Esophagus muscularis mucosa (tissue), 4 donors: ENCODE measurements around the gene SLC35F3. TPM values are rescaled to one million over a fixed set of nuclear protein-coding genes. Genes with fewer than 3 reads are reported as not detected.
A peak's percentile ranks its signal among the peaks of the same experiment; 100 is the strongest.

Source experiments
- DNase-seq: peaks from one replicate; pipeline ENCODE4 v3.0.0-alpha.2; 2017; ENCODE audit errors: extremely low spot score
- H3K27ac ChIP-seq, 4 donors: fragments of 200-600 bp; sonication (generic); replicated peaks in 1 of 4; 1 replicate in 3 of 4; 2 replicates in 1 of 4; pipeline ENCODE4 v1.5.1; 2016 to 2019; ENCODE audit warnings: mild to moderate bottlenecking in 1 of 4
- H3K27me3 ChIP-seq, 4 donors: fragments of 200-600 bp; sonication (generic); one replicate each; pipeline versions ENCODE4 v1.5.1 to v1.6.0; 2016 to 2019
- H3K36me3 ChIP-seq, 4 donors: fragments of 200-600 bp; sonication (generic); one replicate each; pipeline ENCODE4 v1.5.1; 2016 to 2019
- H3K4me1 ChIP-seq, 4 donors: fragments of 200-600 bp; sonication (generic); one replicate each; pipeline ENCODE4 v1.5.1; 2016 to 2019
- H3K4me3 ChIP-seq, 4 donors: fragments of 200-600 bp; sonication (generic); 1 replicate in 2 of 4; 2 replicates in 2 of 4; pipeline ENCODE4 v1.5.1; 2016 to 2019; ENCODE audit warnings: mild to moderate bottlenecking in 4 of 4, moderate library complexity in 1 of 4
- H3K9me3 ChIP-seq, 4 donors: fragments of 200-600 bp; sonication (generic); 1 replicate in 3 of 4; 2 replicates in 1 of 4; pipeline ENCODE4 v1.5.1; 2016 to 2019
- CTCF ChIP-seq, 3 experiments: fragments of 200-600 bp in 2 of 3; fragments of 450-650 bp in 1 of 3; sonication (generic) in 2 of 3; IDR thresholded peaks; one replicate each; pipeline ENCODE4 v1.5.1; 2017 to 2019; ENCODE audit warnings: antibody characterized with exemption in 3 of 3, mild to moderate bottlenecking in 2 of 3, moderate library complexity in 1 of 3
- EP300 ChIP-seq: sonication (generic); formaldehyde crosslinking; IDR thresholded peaks from one replicate; pipeline ENCODE4 v1.6.1; 2017; ENCODE audit warnings: antibody characterized with exemption
- POLR2A ChIP-seq: fragments of 450-650 bp; IDR thresholded peaks from one replicate; pipeline ENCODE4 v1.6.1; 2017; ENCODE audit warnings: antibody characterized with exemption, moderate library complexity, mild to moderate bottlenecking, low read depth
- POLR2AphosphoS5 ChIP-seq, 2 donors: sonication (generic); formaldehyde crosslinking; IDR thresholded peaks; one replicate each; pipeline ENCODE4 v1.6.1; 2017; ENCODE audit warnings: antibody characterized with exemption in 2 of 2
- WGBS: methylation state at CpG from one replicate; pipeline ENCODE4 v1.1.5; 2018; 5-methylcytosine and 5-hydroxymethylcytosine counted together
- intact Hi-C: fragments of 100-400 bp; cut with DNase I; formaldehyde crosslinking; loops from one replicate; pipeline ENCODE4 v1.15.1; 2023
- total RNA-seq, 4 donors: library from RNA; depleted of rRNA; stranded (reverse); fragments of >200 nt; gene quantifications; one replicate each; pipeline versions ENCODE4 v1.1.0 to v1.2.1, GENCODE V29; 2016

SLC35F3 gene
- total RNA-seq, 4 donors from 2014 or later: 0.34 TPM; not detected in 3

GRCh38 chr1:234310460-234310817, 406.0 kb downstream of the SLC35F3 start:
- Histone ChIP-seq H3K9me3 (no peaks in the 10 kb centered on the region), H3K4me3 (no peak overlapping the region), H3K27me3 (no peaks in the 10 kb centered on the region), H3K27ac (no peak overlapping the region), H3K4me1 (peaks cover 0 to 7% (median 5%) of the 10 kb centered on the region in 4 donors), H3K36me3 (no peaks in the 10 kb centered on the region)
- TF ChIP-seq POLR2A (no peak), EP300 (no peak), POLR2AphosphoS5 (IDR thresholded peaks at IDR 0.05) (no peak), CTCF (IDR thresholded peaks at IDR 0.05) (no peak)
- WGBS: 83% methylated on average over 1 of the region's 1 CpG
- intact Hi-C loops: loop anchor here (10.0 kb wide), 1 partner anchor 196 kb away; no protein-coding TSS in a partner anchor
- no peak for DNase-seq

- Histone ChIP-seq H3K27ac (no peak overlapping the region), H3K27me3 (peaks cover 0 to 3% (median 0%) of the 10 kb centered on the region in 4 donors), H3K36me3 (no peaks in the 10 kb centered on the region), H3K4me1 (peaks cover 0 to 7% (median 5%) of the 10 kb centered on the region in 4 donors), H3K4me3 (no peak overlapping the region), H3K9me3 (no peaks in the 10 kb centered on the region)
- DNase-seq: no peak
- intact Hi-C loops: loop anchor here (10.0 kb wide), 1 partner anchor 197 kb away; no protein-coding TSS in a partner anchor
- 84% methylated on average over 7 of the region's 7 CpGs for WGBS
- TF ChIP-seq EP300: no peak
- TF ChIP-seq CTCF (IDR thresholded peaks at IDR 0.05): no peak
- TF ChIP-seq POLR2A: no peak
- no peak for TF ChIP-seq POLR2AphosphoS5 (IDR thresholded peaks at IDR 0.05)
These were observed 406.9 kb downstream of the SLC35F3 start for GRCh38 chr1:234311414-234311813.

- Histone ChIP-seq H3K4me3 (no peak overlapping the region), H3K27me3 (peaks cover 0 to 13% (median 0%) of the 10 kb centered on the region in 4 donors), H3K4me1 (peaks cover 0 to 7% (median 5%) of the 10 kb centered on the region in 4 donors), H3K9me3 (no peaks in the 10 kb centered on the region), H3K36me3 (no peaks in the 10 kb centered on the region), H3K27ac (no peak overlapping the region)
- TF ChIP-seq POLR2AphosphoS5 (IDR thresholded peaks at IDR 0.05): no peak
- TF ChIP-seq CTCF (IDR thresholded peaks at IDR 0.05): no peak
- no peak for TF ChIP-seq EP300
- no peak for TF ChIP-seq POLR2A
- DNase-seq: no peak
- 95% methylated on average over 4 of the region's 4 CpGs for WGBS
- intact Hi-C loops: loop anchor here (10.0 kb wide), 1 partner anchor 198 kb away; no protein-coding TSS in a partner anchor
These were observed 408.7 kb downstream of the SLC35F3 start for GRCh38 chr1:234313171-234313570.

- no peak overlapping the region for H3K4me3 ChIP-seq
- peak; percentile 60 for DNase-seq
- no peak overlapping the region for H3K27ac ChIP-seq
- H3K36me3 ChIP-seq: no peaks in the 10 kb centered on the region
- intact Hi-C loops: loop anchor here (10.0 kb wide), 1 partner anchor 200 kb away; no protein-coding TSS in a partner anchor
- no peaks in the 10 kb centered on the region for H3K9me3 ChIP-seq
- TF ChIP-seq POLR2AphosphoS5 (IDR thresholded peaks at IDR 0.05) (no peak), EP300 (no peak), POLR2A (no peak)
- H3K4me1 ChIP-seq: peaks cover 0 to 3% (median 1%) of the 10 kb centered on the region in 4 donors
- 61% methylated on average over 6 of the region's 6 CpGs for WGBS
- H3K27me3 ChIP-seq: peaks cover 0 to 20% (median 0%) of the 10 kb centered on the region in 4 donors
These were observed 410.6 kb downstream of the SLC35F3 start for GRCh38 chr1:234315091-234315541.

GRCh38 chr1:234315588-234315987, 411.1 kb downstream of the SLC35F3 start:
- H3K4me1 ChIP-seq: no peaks in the 10 kb centered on the region
- H3K9me3 ChIP-seq: no peaks in the 10 kb centered on the region
- H3K4me3 ChIP-seq: no peak overlapping the region
- peaks cover 0 to 21% (median 0%) of the 10 kb centered on the region in 4 donors for H3K27me3 ChIP-seq
- no peaks in the 10 kb centered on the region for H3K36me3 ChIP-seq
- H3K27ac ChIP-seq: no peak overlapping the region
- TF ChIP-seq POLR2AphosphoS5 (IDR thresholded peaks at IDR 0.05): no peak
- TF ChIP-seq EP300: no peak
- TF ChIP-seq POLR2A: no peak
- TF ChIP-seq CTCF (IDR thresholded peaks at IDR 0.05): no peak
- 83% methylated on average over 3 of the region's 3 CpGs for WGBS
- peak; percentile 57 for DNase-seq
- intact Hi-C loops: loop anchor here (10.0 kb wide), 1 partner anchor 201 kb away; no protein-coding TSS in a partner anchor
